HL-60/S4 treated with retinoic acid at 250 ng/mL for 4 days and 3 days (cell line): Measurements from ENCODE around the gene IFT122.

Source experiments
- in situ Hi-C: fragments of 300-500 bp; cut with MboI; formaldehyde crosslinking; loops from 2 replicates; pipeline ENCODE4 v1.7.0; 2022; ENCODE audit warnings: low sequenced_read_pairs

Gene IFT122

GRCh38 chr3:129439226-129439816, 703 bp upstream of the IFT122 start:
- in situ Hi-C loops, result no loop called here

GRCh38 chr3:129440618-129441190, 680 bp downstream of the IFT122 start:
- in situ Hi-C loops, result no loop called here

- in situ Hi-C loops, result no loop called here
These were observed 1.2 kb downstream of the IFT122 start for GRCh38 chr3:129441215-129441614.

- in situ Hi-C loops, result no loop called here
These were observed 1.8 kb downstream of the IFT122 start for GRCh38 chr3:129441782-129442181.

GRCh38 chr3:129442486-129442885, 2.5 kb downstream of the IFT122 start:
- in situ Hi-C loops, result no loop called here

GRCh38 chr3:129442947-129443346, 2.9 kb downstream of the IFT122 start:
- in situ Hi-C loops, result no loop called here

GRCh38 chr3:129445471-129445870, 5.4 kb downstream of the IFT122 start:
- in situ Hi-C loops, result no loop called here

- in situ Hi-C loops, result no loop called here
These were observed 6.9 kb downstream of the IFT122 start for GRCh38 chr3:129446926-129447325.

GRCh38 chr3:129448186-129448895, 8.3 kb downstream of the IFT122 start:
- in situ Hi-C loops, result no loop called here

GRCh38 chr3:129449279-129450115, 9.5 kb downstream of the IFT122 start:
- in situ Hi-C loops, result no loop called here

- in situ Hi-C loops, result no loop called here
These were observed 13.7 kb downstream of the IFT122 start for GRCh38 chr3:129453732-129454131.

- in situ Hi-C loops, result no loop called here
These were observed 20.1 kb downstream of the IFT122 start for GRCh38 chr3:129460155-129460554.

GRCh38 chr3:129460572-129460971, 20.5 kb downstream of the IFT122 start:
- in situ Hi-C loops, result no loop called here

GRCh38 chr3:129461022-129461421, 21.0 kb downstream of the IFT122 start:
- in situ Hi-C loops, result no loop called here

GRCh38 chr3:129461461-129462146, 21.6 kb downstream of the IFT122 start:
- in situ Hi-C loops, result no loop called here

- in situ Hi-C loops, result no loop called here
These were observed 22.4 kb downstream of the IFT122 start for GRCh38 chr3:129462361-129462968.

- in situ Hi-C loops, result no loop called here
These were observed 23.1 kb downstream of the IFT122 start for GRCh38 chr3:129463094-129463493.

- in situ Hi-C loops, result no loop called here
These were observed 23.7 kb downstream of the IFT122 start for GRCh38 chr3:129463716-129464115.

- in situ Hi-C loops, result no loop called here
These were observed 27.9 kb downstream of the IFT122 start for GRCh38 chr3:129467932-129468331.

- in situ Hi-C loops, result no loop called here
These were observed 29.0 kb downstream of the IFT122 start for GRCh38 chr3:129469026-129469425.
